Measurements from ENCODE around the gene PXDC1.

DNA sequence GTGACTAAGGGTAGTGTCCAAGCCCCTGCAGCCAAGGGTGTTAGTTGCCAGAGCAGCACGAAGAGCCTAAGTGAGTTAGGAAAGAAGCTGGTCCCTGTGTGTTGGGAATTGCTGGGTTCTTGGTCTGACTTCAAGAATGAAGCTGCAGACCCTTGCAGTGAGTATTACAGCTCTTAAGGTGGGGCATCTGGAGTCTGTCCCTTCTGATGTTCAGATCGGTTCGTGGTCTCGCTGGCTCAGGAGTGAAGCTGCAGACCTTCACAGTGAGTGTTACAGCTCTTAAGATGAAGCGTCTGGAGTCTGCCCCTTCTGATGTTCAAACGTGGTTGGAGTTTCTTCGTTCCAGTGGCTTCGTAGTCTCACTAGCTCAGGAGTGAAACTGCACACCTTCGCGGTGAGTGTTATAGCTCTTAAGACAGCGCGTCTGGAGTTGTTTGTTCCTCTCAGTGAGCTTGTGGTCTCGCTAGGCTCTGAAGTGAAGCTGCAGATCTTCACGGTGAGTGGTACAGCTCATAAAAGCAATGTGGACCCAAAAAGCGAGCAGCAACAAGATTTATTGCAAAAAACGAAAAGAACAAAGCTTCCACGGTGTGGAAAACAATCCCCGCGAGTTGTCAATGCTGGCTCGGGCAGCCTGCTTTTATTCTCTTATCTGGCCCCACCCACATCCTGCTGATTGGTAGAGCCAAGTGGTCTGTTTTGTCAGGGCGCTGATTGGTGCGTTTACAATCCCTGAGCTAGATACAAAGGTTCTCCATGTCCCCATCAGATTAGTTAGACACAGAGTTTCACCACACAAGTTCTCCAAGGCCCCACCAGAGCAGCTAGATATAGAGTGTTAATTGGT lies 31.8 kb downstream of the PXDC1 start:
- TF ChIP-seq POLR2AphosphoS5 (IDR thresholded peaks at IDR 0.05) (no peak), POLR2A (IDR thresholded peaks at IDR 0.05) (no peak), CTCF (IDR thresholded peaks at IDR 0.05 in 8 of 11, conservative IDR thresholded peaks at IDR 0.05 in 3 of 11) (no peak)
